Thymus (tissue), 11 donors: ENCODE measurements around the gene MMP3. TPM values are rescaled to one million over a fixed set of nuclear protein-coding genes. Genes with fewer than 3 reads are reported as not detected.

Source experiments
- DNase-seq, 9 donors: peaks; one replicate each; pipeline ENCODE4 v3.0.0-alpha.2; 2013; ENCODE audit warnings: low spot score in 9 of 9, low read depth in 6 of 9, missing footprints in 1 of 9
- H3K27ac ChIP-seq, 2 donors: one replicate each; pipeline ENCODE4 v1.5.1; 2013; ENCODE audit warnings: control low read depth in 1 of 2, low read depth in 1 of 2, low read length in 1 of 2, mild to moderate bottlenecking in 1 of 2, moderate library complexity in 1 of 2
- H3K27me3 ChIP-seq, 2 donors: one replicate each; pipeline ENCODE4 v1.5.1; 2013; ENCODE audit warnings: low read length in 1 of 2; ENCODE audit not compliant: control insufficient read depth in 2 of 2, insufficient read depth in 1 of 2
- H3K36me3 ChIP-seq, 2 donors: one replicate each; pipeline ENCODE4 v1.5.1; 2013; ENCODE audit warnings: low read length in 1 of 2, mild to moderate bottlenecking in 1 of 2, moderate library complexity in 1 of 2; ENCODE audit not compliant: control insufficient read depth in 2 of 2, insufficient read depth in 2 of 2
- H3K4me1 ChIP-seq, 2 donors: one replicate each; pipeline ENCODE4 v1.5.1; 2013; ENCODE audit warnings: low read length in 2 of 2; ENCODE audit not compliant: control insufficient read depth in 2 of 2, insufficient read depth in 2 of 2
- H3K4me3 ChIP-seq, 2 donors: one replicate each; pipeline ENCODE4 v1.5.1; 2013; ENCODE audit warnings: low read length in 2 of 2, control low read depth in 1 of 2, mild to moderate bottlenecking in 1 of 2
- H3K9me3 ChIP-seq, 2 donors: one replicate each; pipeline ENCODE4 v1.5.1; 2013; ENCODE audit warnings: low read length in 1 of 2, mild to moderate bottlenecking in 1 of 2; ENCODE audit not compliant: control insufficient read depth in 2 of 2, insufficient read depth in 1 of 2
- WGBS: extraction: QIAGEN DNeasy Blood & Tissue Kit; methylation state at CpG from one replicate; pipeline ENCODE4 v1.1.7; 2013; 5-methylcytosine and 5-hydroxymethylcytosine counted together
- polyA plus RNA-seq: library from polyadenylated mRNA; stranded (reverse); fragments of 200-250 nt; gene quantifications from one replicate; pipeline ENCODE4 v1.2.3, GENCODE V29; 2013
- total RNA-seq: library from RNA; stranded (reverse); fragments of 120-200 nt; gene quantifications from one replicate; pipeline ENCODE4 v1.2.4, GENCODE V29; 2013
- donor health status: healthy.

The MMP3 gene
- total and polyA plus RNA-seq, 2 donors = 0.28 to 0.48 TPM

DNA sequence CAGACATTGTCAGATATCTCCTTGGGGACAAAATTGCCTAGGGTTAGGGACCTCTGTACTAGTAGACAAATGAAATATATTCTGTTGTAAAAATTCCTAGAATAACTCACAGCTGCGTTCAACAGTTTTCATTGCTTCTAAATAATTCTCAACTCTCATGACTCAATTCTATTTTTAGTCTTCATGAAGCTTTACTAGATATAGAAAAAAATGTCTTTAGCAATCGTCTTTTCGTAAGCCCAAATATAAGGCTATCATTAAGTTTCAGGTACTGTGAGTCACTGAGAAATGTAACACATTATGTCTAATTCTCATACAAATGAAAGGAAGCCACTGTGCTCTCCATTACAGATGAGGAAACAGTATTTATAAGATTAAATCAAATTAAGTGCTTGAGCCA, 24.9 kb upstream of the MMP3 start:
- no peak for DNase-seq
- no peaks in the 10 kb centered on the region for H3K9me3 ChIP-seq
- H3K27ac ChIP-seq = no peak overlapping the region
- no peaks in the 10 kb centered on the region for H3K4me1 ChIP-seq
- WGBS = 97% methylated on average over 3 of the region's 3 CpGs
- H3K27me3 ChIP-seq = no peaks in the 10 kb centered on the region
- no peaks in the 10 kb centered on the region for H3K36me3 ChIP-seq
- no peak overlapping the region for H3K4me3 ChIP-seq

DNA sequence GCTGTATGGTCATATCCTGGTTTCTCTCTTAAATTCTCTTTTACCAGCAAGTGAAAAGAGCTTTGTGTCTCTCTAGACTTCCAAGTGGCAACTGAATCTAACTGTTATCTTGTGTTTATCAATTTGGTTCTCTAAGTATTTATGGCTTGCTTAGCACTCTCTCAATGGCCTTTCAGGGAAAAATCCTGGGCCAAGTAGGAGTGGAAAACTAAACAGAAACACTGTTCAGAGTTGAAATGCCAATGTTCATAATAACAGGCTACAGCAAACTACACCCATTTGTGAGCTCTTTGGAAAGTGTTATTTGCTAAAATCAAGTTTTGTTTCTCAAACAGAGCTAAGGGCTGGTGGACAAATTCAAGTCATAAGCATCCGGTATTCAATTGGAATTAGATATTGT, 21.3 kb upstream of the MMP3 start:
- no peak for DNase-seq
- H3K27me3 ChIP-seq = no peaks in the 10 kb centered on the region

DNA sequence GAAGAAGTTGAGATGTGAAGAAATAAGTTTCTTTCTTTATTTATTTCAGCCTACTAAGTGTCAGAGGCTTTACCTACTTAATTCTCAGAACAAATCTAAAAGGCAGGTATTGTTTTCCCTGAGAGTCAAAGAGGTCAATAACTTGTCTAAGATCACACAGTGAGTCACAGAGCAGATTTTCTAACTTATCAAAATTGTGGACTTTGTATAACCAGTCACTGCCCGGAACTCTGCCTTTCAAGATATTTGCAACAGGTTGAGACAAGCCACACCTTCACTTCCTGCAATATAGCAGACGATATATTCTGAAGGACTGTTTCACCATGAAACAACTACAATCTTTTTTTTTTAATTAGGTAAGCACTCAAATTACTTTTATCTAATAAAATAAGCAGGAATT, 10.5 kb upstream of the MMP3 start:
- Histone ChIP-seq H3K27me3 (no peaks in the 10 kb centered on the region), H3K27ac (no peak overlapping the region), H3K9me3 (no peaks in the 10 kb centered on the region), H3K4me3 (no peak overlapping the region), H3K4me1 (no peaks in the 10 kb centered on the region), H3K36me3 (no peaks in the 10 kb centered on the region)
- 83% methylated on average over 2 of the region's 2 CpGs for WGBS
- DNase-seq = no peak

More for the DNA sequence above, 21.3 kb upstream of the MMP3 start:
- 96% methylated on average over 1 of the region's 1 CpG for WGBS
- no peak overlapping the region for H3K27ac ChIP-seq
- H3K9me3 ChIP-seq = no peaks in the 10 kb centered on the region
- H3K4me3 ChIP-seq = no peak overlapping the region
- no peaks in the 10 kb centered on the region for H3K4me1 ChIP-seq
- no peaks in the 10 kb centered on the region for H3K36me3 ChIP-seq

DNA sequence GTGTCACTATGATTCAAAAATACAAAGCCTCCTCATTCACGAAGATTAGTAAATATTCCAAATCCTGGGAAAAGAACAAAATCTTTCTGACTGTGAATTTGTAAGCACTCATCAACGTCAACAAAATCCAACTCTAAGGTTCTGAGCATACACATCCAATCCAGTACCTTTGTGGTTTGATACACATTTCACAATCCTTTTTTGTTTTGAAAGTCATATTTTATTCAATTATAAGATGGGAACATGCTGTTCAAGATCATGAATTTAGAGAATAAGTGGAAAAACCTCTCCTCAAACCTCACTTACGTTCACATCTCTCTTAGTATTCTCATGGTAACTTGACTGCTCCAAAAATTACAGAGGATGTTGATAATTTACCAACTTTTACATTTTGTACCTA, 9.6 kb upstream of the MMP3 start:
- Histone ChIP-seq H3K4me3 (no peak overlapping the region), H3K27me3 (no peaks in the 10 kb centered on the region), H3K36me3 (no peaks in the 10 kb centered on the region), H3K4me1 (no peaks in the 10 kb centered on the region), H3K9me3 (no peaks in the 10 kb centered on the region), H3K27ac (no peak overlapping the region)
- 89% methylated on average over 3 of the region's 3 CpGs for WGBS
- no peak for DNase-seq

DNA sequence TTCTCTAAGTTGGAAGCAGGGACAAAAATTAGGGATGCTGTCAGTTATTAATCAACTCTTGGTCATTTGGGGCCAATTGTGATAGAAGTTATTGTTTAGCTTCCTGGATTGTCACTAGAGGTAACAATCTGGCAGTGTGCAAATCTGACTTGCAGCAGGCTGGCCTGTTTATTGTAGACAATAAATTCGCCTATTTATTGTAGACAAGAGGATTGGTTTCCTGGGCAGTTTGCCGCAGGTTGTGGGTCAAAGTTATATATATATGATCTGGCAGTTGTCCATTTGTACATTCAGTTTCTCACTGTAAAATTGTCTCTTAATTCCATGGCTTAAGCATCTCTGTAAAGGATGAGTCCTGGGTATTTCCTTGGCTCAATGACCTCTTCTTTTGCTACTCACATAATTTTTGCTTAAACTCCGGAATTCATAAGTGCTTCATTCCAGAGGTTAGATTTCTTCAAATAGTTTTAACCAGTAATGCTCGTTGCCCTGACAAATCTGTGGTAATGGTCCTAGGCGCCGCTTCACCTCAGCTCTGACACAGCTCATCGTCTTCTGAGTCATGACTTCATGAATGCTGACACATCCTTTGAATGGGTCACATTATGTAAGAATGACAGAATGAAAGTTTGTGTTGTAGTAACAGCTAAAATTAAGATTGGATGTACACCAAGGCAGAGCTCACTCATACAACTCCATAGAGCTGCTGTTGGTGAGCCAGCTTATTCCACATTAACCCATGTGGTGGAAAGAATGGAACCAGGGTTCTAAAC, 7.8 kb upstream of the MMP3 start:
- no peaks in the 10 kb centered on the region for H3K9me3 ChIP-seq
- DNase-seq = no peak
- no peak overlapping the region for H3K27ac ChIP-seq
- H3K27me3 ChIP-seq = no peaks in the 10 kb centered on the region
- 90% methylated on average over 7 of the region's 7 CpGs for WGBS
- no peaks in the 10 kb centered on the region for H3K36me3 ChIP-seq
- H3K4me1 ChIP-seq = no peaks in the 10 kb centered on the region
- no peak overlapping the region for H3K4me3 ChIP-seq

DNA sequence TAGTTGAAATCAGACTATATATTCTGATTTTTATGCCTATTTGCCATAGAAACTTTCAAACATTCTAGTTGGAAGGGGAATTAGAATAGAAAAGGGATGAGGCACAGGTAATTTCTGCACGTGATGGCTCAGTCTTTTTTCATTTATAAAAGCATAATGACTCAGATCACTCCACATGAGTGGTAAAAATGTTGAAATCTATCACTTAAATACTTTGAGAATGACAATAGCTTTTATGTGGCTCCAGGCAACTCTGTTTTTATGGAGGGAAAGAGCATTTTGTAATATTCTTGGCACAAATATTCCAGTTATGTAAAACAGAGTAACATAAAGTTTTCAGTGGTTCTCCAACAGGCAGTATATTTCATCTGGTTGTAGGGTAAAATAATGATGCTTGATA, 5.9 kb upstream of the MMP3 start:
- H3K4me3 ChIP-seq = no peak overlapping the region
- H3K4me1 ChIP-seq = no peaks in the 10 kb centered on the region
- 84% methylated on average over 1 of the region's 1 CpG for WGBS
- H3K36me3 ChIP-seq = no peaks in the 10 kb centered on the region
- H3K9me3 ChIP-seq = no peaks in the 10 kb centered on the region
- no peaks in the 10 kb centered on the region for H3K27me3 ChIP-seq
- no peak overlapping the region for H3K27ac ChIP-seq
- DNase-seq = no peak

DNA sequence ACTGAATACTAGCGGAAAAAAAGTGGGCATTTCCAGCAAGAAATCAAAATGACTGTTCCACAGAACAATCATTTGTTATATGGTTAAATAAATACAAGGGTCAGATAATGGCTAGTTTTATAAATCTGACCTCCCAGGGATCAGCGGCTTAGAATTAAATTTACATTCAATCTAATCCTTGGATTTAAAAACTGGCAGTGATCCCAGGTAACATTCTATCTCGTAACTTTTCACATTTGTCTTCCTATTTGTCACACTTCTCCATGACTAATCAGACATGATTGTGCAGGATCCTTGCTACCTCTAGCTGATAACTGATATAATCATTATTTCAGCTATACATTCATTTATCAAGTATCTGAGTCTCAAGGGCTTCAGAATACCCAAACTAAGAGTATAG, 2.9 kb upstream of the MMP3 start:
- no peaks in the 10 kb centered on the region for H3K9me3 ChIP-seq
- H3K27me3 ChIP-seq = no peaks in the 10 kb centered on the region
- DNase-seq = no peak
- H3K27ac ChIP-seq = no peak overlapping the region
- 90% methylated on average over 3 of the region's 3 CpGs for WGBS
- no peaks in the 10 kb centered on the region for H3K36me3 ChIP-seq
- no peaks in the 10 kb centered on the region for H3K4me1 ChIP-seq
- no peak overlapping the region for H3K4me3 ChIP-seq

DNA sequence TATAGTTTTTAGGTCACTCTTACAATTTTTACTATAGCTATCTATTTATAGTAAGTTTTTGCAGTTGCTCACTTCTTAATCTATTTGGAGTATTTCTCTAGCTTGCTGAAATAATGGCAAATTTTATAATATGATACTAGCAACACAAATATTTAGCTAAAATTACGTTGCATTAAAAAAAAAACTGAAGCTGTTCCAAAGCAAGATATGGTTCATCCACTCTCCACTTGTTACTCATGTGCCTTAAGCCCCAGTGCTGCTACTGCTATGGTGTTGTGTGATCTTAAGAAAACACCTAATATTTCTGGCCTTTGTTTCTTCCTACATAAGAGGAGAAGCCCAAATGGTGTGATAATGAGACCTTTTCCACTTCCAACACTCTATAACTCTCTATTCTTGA, 479 bp downstream of the MMP3 start:
- 68% methylated on average over 1 of the region's 1 CpG for WGBS
- H3K27ac ChIP-seq = no peak overlapping the region
- H3K4me1 ChIP-seq = no peaks in the 10 kb centered on the region
- DNase-seq = no peak
- H3K27me3 ChIP-seq = no peaks in the 10 kb centered on the region
- H3K9me3 ChIP-seq = no peaks in the 10 kb centered on the region
- H3K36me3 ChIP-seq = no peaks in the 10 kb centered on the region
- no peak overlapping the region for H3K4me3 ChIP-seq

DNA sequence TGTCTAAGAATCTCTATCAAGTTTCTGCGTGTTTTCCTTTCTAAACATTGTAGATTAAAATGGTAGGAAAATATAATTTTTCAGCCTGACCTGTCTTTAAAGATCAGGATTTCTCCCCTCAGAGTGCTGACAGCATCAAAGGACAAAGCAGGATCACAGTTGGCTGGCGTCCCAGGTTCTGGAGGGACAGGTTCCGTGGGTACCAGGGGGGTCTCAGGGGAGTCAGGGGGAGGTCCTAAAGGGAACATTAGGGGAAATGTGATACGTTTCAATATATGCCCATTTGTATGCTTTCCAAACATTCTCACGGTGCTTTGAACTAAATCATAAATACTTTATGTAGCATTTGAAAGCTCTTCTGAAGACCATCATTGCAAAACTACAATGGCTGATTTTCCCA, 3.4 kb downstream of the MMP3 start:
- Histone ChIP-seq H3K4me1 (no peaks in the 10 kb centered on the region), H3K36me3 (no peaks in the 10 kb centered on the region), H3K9me3 (no peaks in the 10 kb centered on the region), H3K4me3 (no peak overlapping the region), H3K27ac (no peak overlapping the region), H3K27me3 (no peaks in the 10 kb centered on the region)
- WGBS = 80% methylated on average over 5 of the region's 5 CpGs
- no peak for DNase-seq
